CD4-positive, alpha-beta T cell (primary cell): Measurements from ENCODE around the gene NUDT22. TPM values are rescaled to one million over a fixed set of nuclear protein-coding genes. Genes with fewer than 3 reads are reported as not detected.

Experiments used
- ATAC-seq: fragments of 200-7000 bp; cut with Tn5 transposase; one replicate; pipeline ENCODE4 v1.10.0; 2022; ENCODE audit warnings: mild to moderate bottlenecking; ENCODE audit not compliant: poor library complexity
- CTCF ChIA-PET: fragments of 350-600 bp; sonication (Branson Sonifier 250); formaldehyde crosslinking; loops from one replicate; lab custom pipeline; 2021; ENCODE audit warnings: antibody characterized with exemption, inconsistent platforms; lab: Charles Lee
- POLR2A ChIA-PET: fragments of 350-600 bp; sonication (Branson Sonifier 250); formaldehyde crosslinking; loops from one replicate; lab custom pipeline; 2021; ENCODE audit warnings: antibody characterized with exemption, inconsistent platforms; lab: Charles Lee
- DNase-seq, 14 experiments: peaks; one replicate each; pipeline ENCODE4 v3.0.0-alpha.2; 2013 to 2020; ENCODE audit warnings: mixed read lengths in 2 of 14
- H3K27ac ChIP-seq, 2 donors: one replicate each; pipeline versions ENCODE4 v1.5.1 to v1.7.0; 2013; ENCODE audit warnings: low read length in 2 of 2, low read depth in 1 of 2, mild to moderate bottlenecking in 1 of 2
- H3K27me3 ChIP-seq, 2 experiments: 1 replicate in 1 of 2; 2 replicates in 1 of 2; pipeline versions ENCODE4 v1.6.1 to v1.7.0; 2013; ENCODE audit warnings: low read length in 2 of 2, control low read depth in 1 of 2, mild to moderate bottlenecking in 1 of 2, moderate library complexity in 1 of 2; ENCODE audit not compliant: insufficient read depth in 2 of 2, control insufficient read depth in 1 of 2
- H3K36me3 ChIP-seq: one replicate; pipeline ENCODE4 v1.6.1; 2013; ENCODE audit warnings: low read length, control low read depth; ENCODE audit not compliant: insufficient read depth
- H3K4me1 ChIP-seq: one replicate; pipeline ENCODE4 v1.6.1; 2013; ENCODE audit warnings: low read length, control low read depth; ENCODE audit not compliant: insufficient read depth
- H3K4me3 ChIP-seq: one replicate; pipeline ENCODE4 v1.5.1; 2013; ENCODE audit warnings: mild to moderate bottlenecking, low read length, moderate library complexity
- H3K9me3 ChIP-seq, 2 experiments: 1 replicate in 1 of 2; 2 replicates in 1 of 2; pipeline versions ENCODE4 v1.6.1 to v1.7.0; 2013; ENCODE audit warnings: low read length in 2 of 2, mild to moderate bottlenecking in 2 of 2, control low read depth in 1 of 2, moderate library complexity in 1 of 2; ENCODE audit not compliant: control insufficient read depth in 1 of 2, insufficient read depth in 1 of 2
- H3K27ac Mint-ChIP-seq: one replicate; pipeline ENCODE4 v1.8.0; 2020; ENCODE audit warnings: mixed read lengths
- H3K27me3 Mint-ChIP-seq: one replicate; pipeline ENCODE4 v1.8.0; 2021; ENCODE audit warnings: mixed read lengths
- H3K36me3 Mint-ChIP-seq: one replicate; pipeline ENCODE4 v1.8.0; 2021; ENCODE audit warnings: low read depth, mixed read lengths
- H3K4me1 Mint-ChIP-seq: one replicate; pipeline ENCODE4 v1.8.0; 2021; ENCODE audit warnings: low read depth, mixed read lengths
- H3K4me3 Mint-ChIP-seq: one replicate; pipeline ENCODE4 v1.8.0; 2020; ENCODE audit warnings: mild to moderate bottlenecking, mixed read lengths
- H3K9me3 Mint-ChIP-seq: one replicate; pipeline ENCODE4 v1.8.0; 2020; ENCODE audit warnings: mixed read lengths
- CTCF ChIP-seq: fragments of 200-600 bp; IDR thresholded peaks from one replicate; pipeline ENCODE4 v1.8.0; 2022; ENCODE audit warnings: antibody characterized with exemption, mild to moderate bottlenecking
- intact Hi-C, 2 experiments: fragments of 100-400 bp; cut with DNase I in 1 of 2; cut with micrococcal nuclease in 1 of 2; formaldehyde crosslinking; loops; one replicate each; pipeline versions ENCODE4 v1.15.1 to v1.9.0; 2023 to 2025; cut with DNase I, micrococcal nuclease
- total RNA-seq, 174 experiments: library from RNA in 2 of 174; stranded (reverse) in 2 of 174; gene quantifications; one replicate each; pipeline ENCODE4 v1.2.3 and lab custom pipeline; 2021 to 2026

NUDT22 gene
- total RNA-seq, 2 experiments from 2014 or later = 26.8 to 26.9 TPM

DNA sequence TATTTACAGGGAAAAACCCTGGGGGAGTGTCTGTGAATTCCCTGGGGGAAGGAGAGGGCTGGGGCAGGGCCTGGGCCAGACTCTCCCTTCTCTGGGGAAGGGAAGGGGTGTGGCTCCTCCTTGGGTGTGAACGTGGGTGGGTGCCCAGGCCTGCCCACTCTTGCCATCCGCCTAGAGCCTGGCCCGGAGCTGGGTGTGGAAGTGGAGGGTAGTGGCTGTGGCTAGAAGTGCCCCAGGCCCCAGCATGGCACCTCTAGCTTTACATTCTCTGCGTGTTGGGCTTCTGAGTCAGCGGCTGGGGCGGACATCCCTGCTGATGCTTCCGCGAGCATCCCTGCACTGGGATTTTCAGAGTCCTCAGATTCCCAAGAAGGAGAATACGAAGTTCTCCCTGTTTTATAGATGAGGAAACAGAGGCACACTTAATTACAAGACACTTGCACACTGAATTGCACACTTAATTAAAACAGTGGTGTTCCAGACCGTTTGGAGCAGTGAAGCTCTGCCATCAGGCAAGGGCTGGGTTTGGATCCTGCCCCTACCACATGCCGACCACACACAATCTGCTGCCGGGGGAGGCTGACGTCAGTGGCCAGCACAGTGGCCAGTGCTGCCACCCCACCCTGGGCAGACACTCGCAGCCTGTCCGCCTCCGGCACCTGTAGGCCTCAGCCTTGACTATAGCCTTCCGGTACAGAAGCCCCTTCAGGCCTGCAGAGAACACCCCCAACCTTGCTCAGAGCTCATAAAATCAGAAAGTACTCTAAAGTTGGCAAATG is 50.8 kb downstream of the NUDT22 start:
- intact Hi-C loops = no loop called here
- Histone ChIP-seq H3K36me3 (peaks cover 23% of the 10 kb centered on the region), H3K27me3 (no peaks in the 10 kb centered on the region), H3K9me3 (no peaks in the 10 kb centered on the region), H3K4me1 (peaks cover 11% of the 10 kb centered on the region), H3K4me3 (no peak overlapping the region), H3K27ac (no peak overlapping the region)
- ChIA-PET CTCF (interaction anchor here (1.3 kb wide), 1 partner anchor 24 kb away, joined by 3 read pairs; no protein-coding TSS in a partner anchor), POLR2A (interaction anchor here (1.0 kb wide), 1 partner anchor 69 kb away, joined by 3 read pairs; no protein-coding TSS in a partner anchor)
- ATAC-seq = no peak
- H3K4me3 Mint-ChIP-seq = no peak overlapping the region
- H3K27ac Mint-ChIP-seq = no peak overlapping the region
- peaks cover 8% of the 10 kb centered on the region for H3K4me1 Mint-ChIP-seq
- peaks cover 6% of the 10 kb centered on the region for H3K36me3 Mint-ChIP-seq
- DNase-seq = no peak
- no peaks in the 10 kb centered on the region for H3K27me3 Mint-ChIP-seq
- no peak for TF ChIP-seq CTCF
- no peaks in the 10 kb centered on the region for H3K9me3 Mint-ChIP-seq

GRCh38 chr11:64278576-64279190 is 52.6 kb downstream of the NUDT22 start:
- no peak overlapping the region for H3K27ac ChIP-seq
- no peak overlapping the region for H3K4me3 Mint-ChIP-seq
- intact Hi-C loops = no loop called here
- H3K4me3 ChIP-seq = no peak overlapping the region
- no peaks in the 10 kb centered on the region for H3K9me3 Mint-ChIP-seq
- H3K27ac Mint-ChIP-seq = no peak overlapping the region
- ChIA-PET CTCF (interaction anchor here (1.2 kb wide), 1 partner anchor 26 kb away, joined by 4 read pairs; no protein-coding TSS in a partner anchor), POLR2A (no interaction called here)
- peaks cover 33% of the 10 kb centered on the region for H3K36me3 ChIP-seq
- H3K9me3 ChIP-seq = no peaks in the 10 kb centered on the region
- DNase-seq = no peak
- TF ChIP-seq CTCF = no peak
- H3K27me3 Mint-ChIP-seq = no peaks in the 10 kb centered on the region
- peaks cover 12% of the 10 kb centered on the region for H3K4me1 ChIP-seq
- no peaks in the 10 kb centered on the region for H3K27me3 ChIP-seq
- no peak for ATAC-seq
- peaks cover 6% of the 10 kb centered on the region for H3K36me3 Mint-ChIP-seq
- H3K4me1 Mint-ChIP-seq = peaks cover 14% of the 10 kb centered on the region

Other genes starting within 250 kb of the NUDT22 start
- gene OTUB1, start 239.8 kb upstream of the NUDT22 start, total RNA-seq = 10 to 100 TPM; 57.5 to 60.0 TPM
- not detected for gene FLRT1, start 190.3 kb upstream of the NUDT22 start, total RNA-seq
- 1 to 10 TPM; 6.0 to 6.3 TPM for gene MACROD1, start 60.2 kb upstream of the NUDT22 start, total RNA-seq
- gene STIP1, start 40.1 kb upstream of the NUDT22 start, total RNA-seq = 10 to 100 TPM; 29.0 to 37.5 TPM
- gene FERMT3, start 19.6 kb upstream of the NUDT22 start, total RNA-seq = 10 to 100 TPM; 55.8 to 61.1 TPM
- gene TRPT1, start 88 bp upstream of the NUDT22 start, total RNA-seq = 10 to 100 TPM; 11.3 to 11.5 TPM
- gene DNAJC4, start 4.3 kb downstream of the NUDT22 start, total RNA-seq = 10 to 100 TPM; 35.9 to 37.9 TPM
- 10 to 100 TPM; 39.7 to 48.7 TPM for gene VEGFB, start 8.3 kb downstream of the NUDT22 start, total RNA-seq
- 10 to 100 TPM; 11.2 to 14.6 TPM for gene FKBP2, start 14.8 kb downstream of the NUDT22 start, total RNA-seq
- gene PPP1R14B, start 20.7 kb downstream of the NUDT22 start, total RNA-seq = 10 to 100 TPM; 17.1 to 21.0 TPM
- 1 to 10 TPM; 2.5 to 2.7 TPM for gene PLCB3, start 25.3 kb downstream of the NUDT22 start, total RNA-seq
- 10 to 100 TPM; 22.5 to 23.0 TPM for gene BAD, start 58.4 kb downstream of the NUDT22 start, total RNA-seq
- 10 to 100 TPM; 13.8 to 16.6 TPM for gene GPR137, start 59.6 kb downstream of the NUDT22 start, total RNA-seq
- under 1 TPM in 1 of 2 experiments, not detected in 1; 0.14 TPM for gene KCNK4, start 65.0 kb downstream of the NUDT22 start, total RNA-seq
- not detected for gene CATSPERZ, start 74.1 kb downstream of the NUDT22 start, total RNA-seq
- gene ESRRA, start 79.2 kb downstream of the NUDT22 start, total RNA-seq = 10 to 100 TPM; 10.9 to 12.0 TPM
- gene TRMT112, start 91.3 kb downstream of the NUDT22 start, total RNA-seq = 10 to 100 TPM; 70.5 to 71.4 TPM
- gene PRDX5, start 91.8 kb downstream of the NUDT22 start, total RNA-seq = 10 to 100 TPM; 31.7 to 33.1 TPM
- gene CCDC88B, start 113.9 kb downstream of the NUDT22 start, total RNA-seq = 100 to 1,000 TPM; 107 to 112 TPM
- gene RPS6KA4, start 132.9 kb downstream of the NUDT22 start, total RNA-seq = 1 to 10 TPM; 7.3 to 9.2 TPM